ENCODE data around the gene GALNT2.

GALNT2 gene

GRCh38 chr1:230264342-230264741 lies 197.3 kb downstream of the GALNT2 start:
- H2BK120ac ChIP-seq (ENCODE audit: low read depth, low read length), result no peak overlapping the region
- no peak overlapping the region for H3K18ac ChIP-seq (ENCODE audit: low read length)
- no peak overlapping the region for H3K4me2 ChIP-seq (ENCODE audit: insufficient read depth, low read length, poor library complexity, severe bottlenecking)
- H3K4ac ChIP-seq (ENCODE audit: low read length), result no peak overlapping the region
- H3K79me1 ChIP-seq (ENCODE audit: low read depth, low read length), result peaks cover 3% of the 10 kb centered on the region
- no peak overlapping the region for H2BK15ac ChIP-seq (ENCODE audit: low read length)
- H2AK5ac ChIP-seq (ENCODE audit: low read depth, low read length), result no peak overlapping the region
- H2BK12ac ChIP-seq (ENCODE audit: low read length), result no peak overlapping the region
- DNase-seq (ENCODE audit: low spot score), result no peak
- H3K27me3 ChIP-seq (ENCODE audit: control insufficient read depth in 3 of 3, insufficient read depth in 3 of 3, low read depth in 1 of 3, low read length in 3 of 3), result no peaks in the 10 kb centered on the region
- no peak overlapping the region for H4K8ac ChIP-seq (ENCODE audit: low read depth, low read length)
- peak overlapping the region; percentile 22 for H4K91ac ChIP-seq (ENCODE audit: low read depth, low read length, poor library complexity)
- whole genome bisulfite sequencing, 2 donors (ENCODE audit: extremely low coverage in 2 of 2, insufficient read length in 2 of 2, insufficient replicate concordance in 1 of 2), result no CpG with 5 or more reads among the region's 8 CpGs
- H3K9ac ChIP-seq (ENCODE audit: low read depth, low read length, poor library complexity), result peak overlapping the region; percentile 68
- H3K36me3 ChIP-seq (replicated peaks in 1 of 2; ENCODE audit: control insufficient read depth in 2 of 2, insufficient read depth in 2 of 2, low read length in 2 of 2), result peaks cover 16 to 55% of the 10 kb centered on the region in 2 donors
- H3K23ac ChIP-seq (ENCODE audit: low read depth, low read length, poor library complexity), result no peak overlapping the region
- H3K4me1 ChIP-seq (ENCODE audit: control insufficient read depth in 2 of 2, insufficient read depth in 1 of 2, low read depth in 1 of 2, low read length in 2 of 2), result peaks cover 0 to 3% of the 10 kb centered on the region in 2 donors
- H3K9me3 ChIP-seq (replicated peaks in 1 of 2; ENCODE audit: control insufficient read depth in 2 of 2, insufficient read depth in 1 of 2, low read depth in 1 of 2, low read length in 2 of 2), result peaks cover 3 to 5% of the 10 kb centered on the region in 2 donors
- H2BK5ac ChIP-seq (ENCODE audit: low read length), result no peak overlapping the region
- H2AFZ ChIP-seq (ENCODE audit: low read length), result no peak overlapping the region
- peak overlapping the region; percentile 13 for H3K14ac ChIP-seq (ENCODE audit: low read length)
- no peak overlapping the region for H3K4me3 ChIP-seq (ENCODE audit: low read length in 2 of 2)
- no peak overlapping the region for H3K27ac ChIP-seq (replicated peaks; ENCODE audit: low read length)

- no peak for DNase-seq (ENCODE audit: low spot score)
- H2BK5ac ChIP-seq (ENCODE audit: low read length), result no peak overlapping the region
- H3K4ac ChIP-seq (ENCODE audit: low read length), result no peak overlapping the region
Observed at GRCh38 chr1:230265200-230266115, 198.4 kb downstream of the GALNT2 start.

GRCh38 chr1:230266456-230266855 lies 199.4 kb downstream of the GALNT2 start:
- Histone ChIP-seq H2BK120ac (ENCODE audit: low read depth, low read length) (no peak overlapping the region), H3K18ac (ENCODE audit: low read length) (no peak overlapping the region), H3K4me3 (ENCODE audit: low read length in 2 of 2) (no peak overlapping the region), H3K4ac (ENCODE audit: low read length) (no peak overlapping the region), H2AFZ (ENCODE audit: low read length) (no peak overlapping the region), H3K23ac (ENCODE audit: low read depth, low read length, poor library complexity) (no peak overlapping the region), H4K91ac (ENCODE audit: low read depth, low read length, poor library complexity) (no peak overlapping the region), H2AK5ac (ENCODE audit: low read depth, low read length) (no peak overlapping the region), H3K36me3 (replicated peaks in 1 of 2; ENCODE audit: control insufficient read depth in 2 of 2, insufficient read depth in 2 of 2, low read length in 2 of 2) (peaks cover 13 to 52% of the 10 kb centered on the region in 2 donors), H3K4me2 (ENCODE audit: insufficient read depth, low read length, poor library complexity, severe bottlenecking) (no peak overlapping the region), H3K79me1 (ENCODE audit: low read depth, low read length) (peaks cover 3% of the 10 kb centered on the region), H3K27me3 (ENCODE audit: control insufficient read depth in 3 of 3, insufficient read depth in 3 of 3, low read depth in 1 of 3, low read length in 3 of 3) (no peaks in the 10 kb centered on the region), H3K14ac (ENCODE audit: low read length) (no peak overlapping the region), H4K8ac (ENCODE audit: low read depth, low read length) (no peak overlapping the region), H3K4me1 (ENCODE audit: control insufficient read depth in 2 of 2, insufficient read depth in 1 of 2, low read depth in 1 of 2, low read length in 2 of 2) (peaks cover 0 to 3% of the 10 kb centered on the region in 2 donors), H2BK15ac (ENCODE audit: low read length) (no peak overlapping the region), H3K9ac (ENCODE audit: low read depth, low read length, poor library complexity) (no peak overlapping the region), H3K27ac (replicated peaks; ENCODE audit: low read length) (no peak overlapping the region), H2BK5ac (ENCODE audit: low read length) (no peak overlapping the region), H3K9me3 (replicated peaks in 1 of 2; ENCODE audit: control insufficient read depth in 2 of 2, insufficient read depth in 1 of 2, low read depth in 1 of 2, low read length in 2 of 2) (peaks cover 0 to 1% of the 10 kb centered on the region in 2 donors), H2BK12ac (ENCODE audit: low read length) (no peak overlapping the region)
- WGBS, 2 donors (ENCODE audit: extremely low coverage in 2 of 2, insufficient read length in 2 of 2, insufficient replicate concordance in 1 of 2), result no CpG with 5 or more reads among the region's 2 CpGs
- no peak for DNase-seq (ENCODE audit: low spot score)

More at GRCh38 chr1:230265200-230266115, 198.4 kb downstream of the GALNT2 start:
- H3K18ac ChIP-seq (ENCODE audit: low read length), result peak overlapping the region; percentile 13
- H2AFZ ChIP-seq (ENCODE audit: low read length), result no peak overlapping the region
- peaks cover 13 to 52% of the 10 kb centered on the region in 2 donors for H3K36me3 ChIP-seq (replicated peaks in 1 of 2; ENCODE audit: control insufficient read depth in 2 of 2, insufficient read depth in 2 of 2, low read length in 2 of 2)
- H3K4me1 ChIP-seq (ENCODE audit: control insufficient read depth in 2 of 2, insufficient read depth in 1 of 2, low read depth in 1 of 2, low read length in 2 of 2), result peaks cover 0 to 3% of the 10 kb centered on the region in 2 donors
- H3K14ac ChIP-seq (ENCODE audit: low read length), result no peak overlapping the region
- WGBS, 2 donors (ENCODE audit: extremely low coverage in 2 of 2, insufficient read length in 2 of 2, insufficient replicate concordance in 1 of 2), result no CpG with 5 or more reads among the region's 17 CpGs
- H3K27me3 ChIP-seq (ENCODE audit: control insufficient read depth in 3 of 3, insufficient read depth in 3 of 3, low read depth in 1 of 3, low read length in 3 of 3), result no peaks in the 10 kb centered on the region
- no peak overlapping the region for H4K8ac ChIP-seq (ENCODE audit: low read depth, low read length)
- H2AK5ac ChIP-seq (ENCODE audit: low read depth, low read length), result no peak overlapping the region
- H3K23ac ChIP-seq (ENCODE audit: low read depth, low read length, poor library complexity), result no peak overlapping the region
- H3K27ac ChIP-seq (replicated peaks; ENCODE audit: low read length), result no peak overlapping the region
- no peak overlapping the region for H4K91ac ChIP-seq (ENCODE audit: low read depth, low read length, poor library complexity)
- no peak overlapping the region for H2BK15ac ChIP-seq (ENCODE audit: low read length)
- peaks cover 3% of the 10 kb centered on the region for H3K79me1 ChIP-seq (ENCODE audit: low read depth, low read length)
- no peak overlapping the region for H3K4me2 ChIP-seq (ENCODE audit: insufficient read depth, low read length, poor library complexity, severe bottlenecking)
- no peak overlapping the region for H2BK120ac ChIP-seq (ENCODE audit: low read depth, low read length)
- H2BK12ac ChIP-seq (ENCODE audit: low read length), result no peak overlapping the region
- H3K9ac ChIP-seq (ENCODE audit: low read depth, low read length, poor library complexity), result no peak overlapping the region
- H3K4me3 ChIP-seq (ENCODE audit: low read length in 2 of 2), result no peak overlapping the region
- H3K9me3 ChIP-seq (replicated peaks in 1 of 2; ENCODE audit: control insufficient read depth in 2 of 2, insufficient read depth in 1 of 2, low read depth in 1 of 2, low read length in 2 of 2), result peaks cover 0 to 1% of the 10 kb centered on the region in 2 donors

- Histone ChIP-seq H3K27ac (replicated peaks; ENCODE audit: low read length) (no peak overlapping the region), H2AFZ (ENCODE audit: low read length) (no peak overlapping the region), H3K23ac (ENCODE audit: low read depth, low read length, poor library complexity) (no peak overlapping the region), H3K4me3 (ENCODE audit: low read length in 2 of 2) (no peak overlapping the region), H3K4me2 (ENCODE audit: insufficient read depth, low read length, poor library complexity, severe bottlenecking) (no peak overlapping the region), H4K91ac (ENCODE audit: low read depth, low read length, poor library complexity) (no peak overlapping the region), H2AK5ac (ENCODE audit: low read depth, low read length) (no peak overlapping the region), H3K18ac (ENCODE audit: low read length) (no peak overlapping the region), H3K9me3 (replicated peaks in 1 of 2; ENCODE audit: control insufficient read depth in 2 of 2, insufficient read depth in 1 of 2, low read depth in 1 of 2, low read length in 2 of 2) (peaks cover 0 to 1% of the 10 kb centered on the region in 2 donors), H2BK15ac (ENCODE audit: low read length) (no peak overlapping the region), H2BK12ac (ENCODE audit: low read length) (no peak overlapping the region), H3K36me3 (replicated peaks in 1 of 2; ENCODE audit: control insufficient read depth in 2 of 2, insufficient read depth in 2 of 2, low read length in 2 of 2) (peaks cover 13 to 49% of the 10 kb centered on the region in 2 donors), H3K27me3 (ENCODE audit: control insufficient read depth in 3 of 3, insufficient read depth in 3 of 3, low read depth in 1 of 3, low read length in 3 of 3) (no peaks in the 10 kb centered on the region), H2BK120ac (ENCODE audit: low read depth, low read length) (no peak overlapping the region), H4K8ac (ENCODE audit: low read depth, low read length) (peak overlapping the region; percentile 19), H3K4ac (ENCODE audit: low read length) (no peak overlapping the region), H3K9ac (ENCODE audit: low read depth, low read length, poor library complexity) (no peak overlapping the region), H2BK5ac (ENCODE audit: low read length) (peak overlapping the region; percentile 21), H3K79me1 (ENCODE audit: low read depth, low read length) (peaks cover 5% of the 10 kb centered on the region), H3K14ac (ENCODE audit: low read length) (no peak overlapping the region), H3K4me1 (ENCODE audit: control insufficient read depth in 2 of 2, insufficient read depth in 1 of 2, low read depth in 1 of 2, low read length in 2 of 2) (peaks cover 0 to 3% of the 10 kb centered on the region in 2 donors)
- DNase-seq (ENCODE audit: low spot score), result no peak
- WGBS, 2 donors (ENCODE audit: extremely low coverage in 2 of 2, insufficient read length in 2 of 2, insufficient replicate concordance in 1 of 2), result no CpG with 5 or more reads among the region's 17 CpGs
Observed at GRCh38 chr1:230267338-230268065, 200.5 kb downstream of the GALNT2 start.

All from neuronal stem cell (in vitro differentiated cells).